Measurements from ENCODE around the gene FGGY.
"Not testable (repeated sequence)": the region's sequence is repeated elsewhere in the genome, so short reads cannot be mapped to it uniquely, and the experiment has no call there.

Gene FGGY

DNA sequence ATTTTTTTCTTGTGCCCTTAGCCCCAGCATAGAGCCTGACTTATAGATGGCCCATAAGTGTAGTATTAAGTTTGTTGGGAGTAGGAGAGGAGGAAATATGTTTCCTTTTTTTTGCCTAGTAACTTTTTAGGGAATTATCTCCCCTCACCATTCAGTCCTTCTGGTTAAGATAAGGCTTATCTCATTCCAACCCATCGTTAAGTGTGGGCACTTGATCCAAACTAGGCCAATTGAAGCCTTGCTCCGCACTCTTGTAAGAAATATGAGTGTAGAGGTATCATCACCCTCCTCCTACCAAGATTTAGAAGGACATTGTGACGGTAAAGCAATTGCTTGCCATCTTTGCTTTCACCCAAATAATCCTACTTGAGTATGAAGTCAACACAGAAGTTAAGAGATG lies 8.8 kb upstream of the FGGY start:
- no peak for DNase-seq

DNA sequence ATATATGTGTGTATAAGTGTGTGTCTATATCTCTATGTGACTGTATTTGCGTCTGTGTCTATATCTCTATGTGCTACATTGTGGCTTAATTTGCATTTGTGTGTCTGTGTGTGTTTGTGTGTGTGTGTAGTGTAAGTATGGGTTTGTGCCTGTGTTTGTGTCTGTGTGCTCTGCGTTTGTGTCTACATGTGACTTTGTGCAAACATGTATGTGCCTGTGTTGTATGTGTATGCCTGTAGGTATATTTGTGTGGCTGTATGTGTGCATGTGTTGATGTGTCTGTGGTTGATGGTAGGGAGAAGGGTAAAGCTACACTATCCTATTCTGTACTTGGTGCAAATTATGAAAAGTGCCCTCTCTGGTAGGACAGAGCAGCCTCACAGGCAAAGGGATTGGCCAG lies 7.3 kb upstream of the FGGY start:
- DNase-seq = no peak

DNA sequence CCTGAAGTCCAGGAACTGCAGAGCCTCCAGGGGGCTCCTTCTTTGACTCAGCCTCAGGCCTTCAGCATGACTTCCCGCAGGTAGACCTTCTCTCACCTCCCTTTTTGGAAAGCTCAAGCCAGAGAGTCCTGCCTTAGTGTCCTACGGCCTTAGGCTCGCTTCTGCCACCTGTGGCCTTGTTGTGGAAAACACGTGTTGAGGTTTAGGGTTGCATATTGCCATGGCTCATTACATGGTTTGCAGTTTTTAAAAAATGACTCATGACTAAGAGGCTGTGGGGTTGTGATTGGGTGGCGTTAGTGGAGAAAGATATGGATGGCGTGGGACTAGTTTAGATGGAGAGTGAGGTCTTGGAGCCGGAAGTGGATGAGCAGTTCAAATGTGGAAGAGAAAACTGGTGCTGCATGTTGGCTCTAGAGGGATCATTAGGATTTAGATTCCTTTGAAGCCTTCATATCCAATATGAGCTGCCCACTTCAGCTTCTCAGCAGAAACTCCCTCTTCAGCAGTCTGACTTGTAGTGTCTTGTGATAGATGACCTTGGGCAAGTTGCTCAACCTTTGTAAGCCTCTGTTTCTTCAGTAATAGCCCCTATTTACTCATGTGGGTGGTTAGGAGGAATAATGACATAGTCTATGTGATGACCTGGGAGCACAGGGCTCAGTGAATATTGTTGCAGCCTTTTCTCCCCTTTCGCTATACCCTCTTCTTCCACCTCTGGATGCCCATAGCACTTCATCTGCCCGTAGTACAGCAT lies 6.5 kb upstream of the FGGY start:
- DNase-seq = peak in 1 of 5 donors; percentile 48

DNA sequence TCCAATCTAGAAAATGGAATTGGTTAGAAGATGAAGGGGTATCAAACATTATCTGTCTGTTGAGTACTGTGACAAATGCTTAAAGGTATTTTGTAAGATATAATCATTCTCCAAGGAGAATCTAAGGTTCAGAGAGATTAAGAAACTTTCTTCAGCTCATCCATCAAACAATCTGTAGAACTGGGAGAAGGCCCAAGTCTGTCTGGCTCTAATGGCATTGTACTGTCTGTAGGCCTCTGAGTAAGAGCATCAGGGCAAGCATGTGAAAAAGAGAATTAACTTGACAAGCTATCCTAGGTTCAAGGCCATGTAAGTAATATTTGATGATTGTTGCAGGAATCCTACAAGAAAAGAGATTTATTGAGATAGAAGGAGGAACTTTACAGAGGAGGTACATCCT lies 5.3 kb upstream of the FGGY start:
- DNase-seq = no peak

DNA sequence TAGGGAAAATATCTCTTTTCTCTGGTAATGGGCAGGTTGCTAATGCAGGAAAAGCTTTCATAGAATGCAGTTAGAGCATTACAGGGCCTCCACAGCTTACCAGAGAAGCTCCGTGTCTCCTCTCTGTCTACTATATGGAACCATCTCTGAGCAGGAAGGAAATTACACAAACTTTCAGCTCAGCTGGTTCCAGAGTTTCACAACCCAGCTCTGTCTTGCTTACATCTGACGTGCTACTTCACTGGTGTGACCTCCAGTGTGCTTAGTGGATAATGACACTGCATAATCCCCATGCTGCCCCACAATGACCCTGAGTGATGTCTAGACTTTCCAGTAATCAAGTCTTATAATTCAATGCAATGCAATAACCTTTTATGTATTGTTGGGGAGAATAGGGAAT lies 4.3 kb upstream of the FGGY start:
- DNase-seq = peak in 1 of 5 donors; percentile 73

DNA sequence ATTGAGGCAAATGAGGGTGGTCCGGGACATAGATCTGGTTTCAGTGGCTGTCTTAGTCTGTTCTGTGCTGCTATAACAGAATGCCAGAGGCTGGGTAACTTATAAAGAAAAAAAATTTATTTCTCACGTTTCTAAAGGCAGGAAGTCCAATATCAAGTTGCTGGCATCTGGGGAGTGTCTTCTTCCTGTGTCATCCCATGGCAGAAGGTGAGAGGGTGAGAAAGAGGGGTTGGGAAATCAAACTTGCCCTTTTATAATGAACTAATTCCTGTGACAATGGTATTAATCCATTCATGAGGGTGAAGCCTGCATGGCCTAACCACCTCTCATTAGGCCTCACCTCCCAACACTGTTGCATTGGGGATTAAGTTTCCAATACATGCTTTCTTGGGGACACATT lies 3.7 kb upstream of the FGGY start:
- no peak for DNase-seq

DNA sequence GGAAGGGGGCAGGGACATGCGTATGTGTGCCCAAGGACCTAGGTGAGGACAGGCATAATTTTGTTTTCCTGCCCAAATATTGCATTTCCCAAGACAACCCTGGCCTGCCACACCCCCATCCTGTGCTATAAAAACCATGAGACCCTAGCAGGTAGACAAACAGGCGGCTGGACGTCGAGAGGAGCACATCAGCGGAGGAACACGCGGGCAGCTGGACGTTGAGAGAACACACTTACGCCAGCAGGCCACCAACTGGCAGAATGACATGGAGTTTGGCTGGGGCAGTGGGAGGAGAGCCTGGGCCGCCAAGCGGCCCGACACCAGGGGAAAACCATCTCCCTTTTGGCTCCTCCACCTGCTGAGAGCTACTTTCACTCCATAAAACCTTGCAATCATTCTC lies 3.0 kb upstream of the FGGY start:
- no peak for DNase-seq

DNA sequence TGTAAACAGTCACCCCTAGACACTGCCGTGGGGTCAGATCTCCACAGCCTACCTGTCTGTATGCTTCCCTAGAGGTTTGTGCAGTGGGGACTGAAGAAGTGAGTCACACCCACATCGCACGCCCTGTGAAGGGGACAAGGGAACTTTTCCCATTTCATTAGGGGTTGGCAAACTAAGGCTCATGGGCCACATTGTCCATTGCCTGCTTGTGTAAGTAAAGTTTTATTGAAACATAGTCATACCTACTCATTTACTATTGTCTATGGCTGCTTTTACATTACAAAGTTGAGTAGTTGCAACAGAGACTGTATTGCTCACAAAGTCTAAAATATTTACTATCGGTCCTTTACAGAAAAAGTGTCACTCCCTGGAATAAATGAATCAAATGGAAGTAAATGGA lies 2.5 kb upstream of the FGGY start:
- DNase-seq = no peak

DNA sequence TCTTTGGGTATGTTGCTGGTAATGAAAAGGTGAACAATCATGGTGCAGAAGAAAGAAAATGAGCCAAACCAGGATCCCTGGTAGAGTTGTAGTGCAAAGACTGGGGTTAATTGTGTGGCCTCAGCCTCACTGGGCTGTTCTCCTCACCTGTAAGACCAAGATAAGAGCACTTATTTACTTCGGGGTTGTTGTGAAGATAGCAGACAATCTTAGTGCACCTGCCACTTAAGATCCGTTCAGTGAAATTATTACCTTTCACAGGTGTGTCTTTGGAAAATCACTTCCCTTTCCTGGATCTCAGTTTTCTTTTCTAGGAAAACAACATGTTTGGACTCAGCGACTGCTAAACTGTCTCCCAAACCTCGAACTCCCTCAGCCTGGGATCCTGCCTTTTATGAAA lies 1.3 kb upstream of the FGGY start:
- DNase-seq = no peak

DNA sequence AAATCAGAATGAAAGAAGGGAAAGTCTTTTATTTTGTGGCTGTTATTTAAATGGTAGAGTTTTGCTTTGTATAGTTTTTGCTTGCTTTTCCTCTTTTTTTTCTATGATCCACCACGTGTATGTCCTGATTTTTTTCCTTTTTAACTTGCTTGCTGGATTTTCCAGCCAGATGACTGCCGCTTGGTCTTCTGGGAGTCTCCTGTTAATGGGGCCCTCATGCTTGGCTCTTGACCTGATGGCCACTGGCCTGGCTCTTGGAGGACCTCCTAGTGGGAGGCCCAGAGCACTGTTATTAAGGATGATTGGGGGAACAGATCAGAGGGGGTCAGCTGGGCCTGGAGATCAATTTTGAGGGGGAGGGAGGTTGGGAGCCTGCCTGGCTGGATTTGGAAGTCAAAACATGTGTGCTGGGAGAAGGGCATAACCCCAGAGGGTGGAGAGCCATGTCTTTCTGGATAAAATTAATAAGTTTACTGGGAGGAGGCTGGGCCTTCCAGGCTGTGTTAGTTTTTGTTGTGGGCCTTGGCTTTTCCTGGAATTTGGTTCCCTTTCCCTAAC lies 1.2 kb downstream of the FGGY start:
- no peak for DNase-seq

DNA sequence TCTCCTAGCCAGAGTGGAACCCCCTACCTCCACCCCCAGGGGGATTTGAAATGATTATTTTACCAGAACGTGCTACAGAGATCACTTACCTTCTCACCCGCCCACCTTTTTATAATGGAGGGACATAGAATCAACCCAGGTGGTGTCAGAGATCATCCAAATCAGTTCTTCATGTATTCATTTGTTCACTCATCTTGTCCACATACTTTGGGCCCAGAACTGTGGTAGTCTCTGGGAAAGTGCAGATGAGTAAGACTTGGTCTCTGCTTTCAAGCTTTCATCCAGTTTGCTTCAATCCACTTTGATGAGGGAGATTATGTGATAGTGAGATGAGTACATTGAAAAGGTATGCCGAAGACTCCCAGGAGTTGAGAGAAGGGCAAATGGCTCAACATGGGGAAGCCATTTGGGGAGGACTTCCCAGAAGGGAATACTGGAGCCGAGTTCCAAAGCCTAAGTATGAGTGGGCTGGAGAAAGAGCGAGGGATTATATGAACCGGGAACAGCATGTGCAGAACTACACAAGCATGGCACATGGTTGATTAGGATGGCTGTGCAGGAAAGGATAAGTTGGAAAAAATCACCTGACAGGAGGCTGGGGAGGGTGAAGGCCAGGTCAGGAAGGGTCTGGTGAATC lies 1.9 kb downstream of the FGGY start:
- DNase-seq = no peak

DNA sequence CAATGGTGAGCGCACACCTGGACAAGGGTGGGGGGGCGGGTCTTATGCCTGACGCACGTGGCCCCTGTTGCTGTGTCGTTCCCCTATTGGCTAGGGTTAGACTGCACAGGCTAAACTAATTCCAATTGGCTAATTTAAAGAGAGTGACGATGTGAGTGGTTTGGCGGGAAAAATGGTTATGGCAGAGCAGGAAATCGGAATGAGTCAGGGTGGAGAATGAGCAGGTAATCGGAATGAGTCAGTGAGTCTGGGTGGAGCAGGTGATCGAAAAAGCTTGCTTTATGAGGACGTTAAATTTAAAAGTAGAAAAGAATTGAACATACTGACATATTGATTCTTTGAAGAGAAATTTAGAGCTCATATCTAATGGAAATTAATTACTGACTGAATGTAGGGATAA lies 2.8 kb downstream of the FGGY start:
- DNase-seq = not testable (repeated sequence)

DNA sequence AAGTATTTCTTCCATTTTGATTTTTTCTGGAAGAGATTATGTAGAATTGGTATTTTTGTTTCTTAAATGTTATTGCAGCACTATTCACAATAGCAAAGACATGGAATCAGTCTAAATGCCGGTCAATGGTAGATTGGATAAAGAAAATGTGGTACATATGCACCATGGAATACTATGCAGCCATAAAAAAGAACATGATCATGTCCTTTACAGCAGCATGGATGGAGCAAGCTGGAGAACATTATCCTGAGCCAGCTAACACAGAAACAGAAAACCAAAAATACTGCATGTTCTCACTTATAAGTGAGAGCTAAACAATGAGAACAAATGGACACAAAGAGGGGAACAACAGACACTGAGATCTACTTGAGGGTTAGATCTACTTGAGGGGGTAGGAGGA lies 5.4 kb downstream of the FGGY start:
- no peak for DNase-seq

DNA sequence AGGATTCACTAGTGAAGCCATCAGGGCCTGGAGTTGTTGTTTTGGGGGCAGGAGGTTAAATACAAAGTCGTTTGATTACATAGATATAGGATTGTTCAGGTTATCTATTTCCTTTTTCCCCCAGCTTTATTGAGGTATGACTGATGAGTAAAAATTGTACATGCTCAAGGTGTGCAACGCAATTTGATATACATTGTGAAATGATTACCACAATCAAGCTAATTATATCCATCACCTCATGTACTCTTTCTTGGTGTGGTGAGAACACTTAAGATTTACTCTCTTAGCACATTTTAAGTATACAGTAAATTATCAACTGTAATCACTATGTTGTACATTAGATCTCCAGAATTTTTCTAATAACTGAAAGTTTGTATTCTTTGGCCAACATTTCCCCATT lies 6.0 kb downstream of the FGGY start:
- DNase-seq = no peak

DNA sequence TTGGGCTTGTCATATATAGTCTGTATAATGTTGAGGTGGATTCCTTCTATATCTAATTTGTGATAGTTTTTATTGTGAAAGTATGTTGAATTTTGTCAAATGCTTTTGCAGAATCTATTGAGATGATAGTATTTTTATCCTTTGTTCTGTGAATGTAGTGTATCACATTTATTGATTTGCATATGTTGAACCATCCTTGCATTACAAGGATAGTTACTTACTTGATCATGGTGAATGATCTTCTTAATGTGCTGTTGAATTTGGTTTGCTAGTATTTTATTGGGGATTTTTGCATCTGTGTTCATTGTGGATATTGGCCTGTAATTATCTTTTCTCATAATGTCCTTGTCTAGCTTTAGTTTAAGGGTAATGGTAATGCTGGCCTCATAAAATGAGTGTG lies 8.3 kb downstream of the FGGY start:
- no peak for DNase-seq

DNA sequence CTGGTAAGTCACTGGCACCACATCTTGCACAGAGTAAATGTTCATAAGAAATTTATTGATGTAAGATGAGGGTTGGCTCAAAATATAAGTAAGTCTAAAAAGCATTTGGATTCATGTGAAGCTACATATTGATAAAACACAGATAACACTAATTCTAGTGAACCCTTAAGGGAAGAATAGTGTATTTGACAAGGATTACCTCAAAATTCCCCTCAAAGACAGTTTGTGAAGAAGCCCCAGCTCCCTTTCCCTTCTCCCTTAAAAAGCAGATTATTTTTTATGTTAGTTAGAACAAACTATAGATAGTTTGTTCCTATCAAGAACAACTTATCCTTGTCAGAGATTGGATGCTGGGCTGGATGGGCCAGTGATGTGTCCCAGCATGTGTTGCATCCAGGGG lies 10.7 kb downstream of the FGGY start:
- DNase-seq = no peak

DNA sequence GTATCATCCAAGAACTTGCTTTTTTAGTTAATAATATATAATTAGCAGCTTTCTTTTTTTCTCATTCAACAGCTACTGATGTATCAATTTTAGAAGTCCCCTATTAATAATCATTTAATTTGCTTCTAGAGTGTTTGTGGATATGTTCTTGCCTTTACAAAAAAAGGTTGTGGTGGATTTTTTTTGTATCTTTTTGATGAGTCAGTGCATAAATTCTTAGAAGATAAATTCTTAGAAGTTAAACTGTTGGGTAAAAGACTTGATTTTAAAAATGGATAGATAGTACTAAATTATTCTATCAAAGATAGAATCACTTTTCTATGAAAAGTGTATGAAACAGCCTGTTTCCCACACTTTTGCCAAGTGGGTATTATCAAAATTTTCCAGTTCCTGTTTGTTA lies 11.9 kb downstream of the FGGY start:
- DNase-seq = no peak

DNA sequence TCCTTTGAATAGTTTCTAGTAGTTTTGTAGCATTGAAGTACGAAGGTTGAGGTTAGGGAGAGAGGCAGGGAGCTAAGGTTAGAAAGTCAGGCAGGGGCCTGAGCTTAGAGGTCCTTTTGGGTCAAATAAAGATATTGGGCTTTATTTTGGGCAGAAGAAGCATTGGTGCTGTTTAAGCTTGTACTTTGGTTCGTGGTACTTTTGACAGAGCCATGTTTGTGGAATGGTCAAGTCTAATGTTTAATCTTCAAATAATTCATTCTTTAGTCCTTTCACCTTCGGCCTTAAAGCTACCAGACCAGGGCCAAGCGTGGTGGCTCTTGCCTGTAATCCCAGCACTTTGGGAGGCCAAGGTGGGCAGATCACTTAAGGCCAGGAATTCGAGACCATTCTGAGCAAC lies 12.5 kb downstream of the FGGY start:
- no peak for DNase-seq

DNA sequence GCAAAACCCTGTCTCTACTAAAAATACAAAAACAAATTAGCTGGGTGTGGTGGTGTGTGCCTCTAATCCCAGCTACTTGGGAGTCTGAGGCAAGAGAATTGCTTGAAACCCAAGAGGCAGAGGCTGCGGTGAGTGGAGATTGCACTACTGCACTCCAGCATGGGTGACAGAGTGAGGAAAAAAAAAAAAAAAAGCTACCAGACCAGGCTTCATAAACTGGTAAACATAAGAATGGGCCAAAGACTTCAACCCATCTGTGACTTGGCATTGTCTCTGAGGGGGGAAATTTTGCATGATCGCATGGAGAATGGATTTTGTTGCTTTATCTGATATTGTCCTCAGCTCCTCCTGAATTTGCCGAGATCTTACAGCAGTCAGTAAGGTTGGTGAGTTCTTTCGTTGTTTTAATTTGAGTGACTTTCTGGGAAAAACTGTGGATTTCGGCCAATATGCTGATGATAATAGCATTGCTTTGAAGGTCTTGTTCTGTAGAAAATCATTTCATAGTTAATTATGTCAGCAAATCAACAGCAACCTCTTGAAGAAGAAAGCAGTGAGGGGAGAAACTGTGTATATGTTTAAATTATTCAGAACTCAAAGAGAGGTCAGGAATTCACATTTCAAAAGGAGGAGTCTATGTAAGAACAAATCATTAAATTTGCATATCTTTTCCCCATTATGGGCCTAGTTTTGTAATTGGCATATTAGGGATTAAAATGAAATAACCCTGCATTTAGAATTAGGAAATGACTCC lies 13.1 kb downstream of the FGGY start:
- DNase-seq = no peak

DNA sequence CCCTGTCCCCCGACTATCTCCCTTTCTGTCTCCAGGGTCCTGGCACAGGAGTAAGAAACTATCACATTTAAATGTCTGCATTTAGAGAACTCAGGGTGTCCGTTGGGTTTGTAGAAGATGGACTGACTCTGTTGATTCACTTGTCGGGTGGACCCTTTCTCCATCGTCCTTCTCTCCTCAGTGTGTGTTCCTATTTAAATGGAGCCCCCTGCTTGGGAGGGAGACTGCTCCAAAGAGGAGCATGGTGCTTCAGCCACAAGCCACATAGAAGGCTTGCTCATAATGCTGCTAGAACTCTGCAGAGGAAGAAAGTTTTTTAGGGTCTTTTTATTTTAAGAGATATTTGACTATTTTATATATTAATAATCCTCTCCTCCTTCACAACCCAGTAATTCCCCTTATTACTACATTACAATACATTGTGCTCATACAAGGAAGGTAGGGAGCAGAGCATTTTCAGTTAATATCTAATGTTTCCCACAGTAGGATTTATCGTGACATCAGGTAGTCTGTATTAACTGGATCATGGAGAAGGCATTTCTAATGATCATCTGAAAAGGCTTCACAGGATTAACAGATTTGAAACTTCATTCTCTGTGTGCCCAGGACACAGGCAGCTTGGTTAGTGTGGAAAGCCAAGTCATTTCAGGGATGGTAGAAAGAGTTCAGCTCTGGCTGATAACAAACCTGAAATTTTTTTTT lies 13.8 kb downstream of the FGGY start:
- no peak for DNase-seq

DNA sequence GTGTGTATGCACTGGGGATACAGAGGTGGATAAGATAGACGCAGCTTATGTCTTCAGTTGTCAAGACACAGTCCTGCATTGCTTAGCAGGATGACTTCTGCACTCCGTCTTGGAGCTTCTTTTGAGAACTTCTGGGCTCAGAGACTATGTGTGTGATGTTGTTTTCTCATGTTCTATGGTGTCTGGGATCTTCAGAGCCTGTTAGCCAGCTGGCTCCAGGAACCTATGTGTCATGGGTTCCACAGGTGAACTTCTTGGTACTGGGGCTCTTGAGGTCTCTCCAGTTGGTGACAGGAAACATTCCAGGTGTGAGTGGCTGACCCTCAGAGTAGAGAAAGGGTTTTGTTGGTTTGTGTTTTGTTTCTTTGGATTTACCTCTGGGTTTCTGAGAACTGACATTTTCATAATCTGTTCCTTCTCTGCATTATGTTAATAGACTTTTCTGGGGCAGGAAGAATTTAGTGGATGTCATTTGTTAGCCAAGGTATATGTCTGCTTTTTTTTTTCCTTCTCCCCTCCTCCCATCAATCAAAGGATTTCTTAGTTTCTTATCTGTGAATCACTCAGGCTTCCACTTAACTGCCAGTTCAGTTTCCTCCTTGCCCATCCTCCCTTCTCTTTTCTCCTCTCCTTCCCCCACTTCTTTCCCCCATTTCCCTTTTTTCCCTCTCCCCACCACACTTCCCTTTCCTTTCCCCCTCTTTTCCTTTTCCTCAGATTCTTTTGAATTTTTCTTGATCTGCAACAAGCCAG lies 18.1 kb downstream of the FGGY start:
- no peak for DNase-seq
